ENCODE data around the gene APOF.
"Not testable (repeated sequence)": the region's sequence is repeated elsewhere in the genome, so short reads cannot be mapped to it uniquely, and the experiment has no call there.

APOF gene

DNA sequence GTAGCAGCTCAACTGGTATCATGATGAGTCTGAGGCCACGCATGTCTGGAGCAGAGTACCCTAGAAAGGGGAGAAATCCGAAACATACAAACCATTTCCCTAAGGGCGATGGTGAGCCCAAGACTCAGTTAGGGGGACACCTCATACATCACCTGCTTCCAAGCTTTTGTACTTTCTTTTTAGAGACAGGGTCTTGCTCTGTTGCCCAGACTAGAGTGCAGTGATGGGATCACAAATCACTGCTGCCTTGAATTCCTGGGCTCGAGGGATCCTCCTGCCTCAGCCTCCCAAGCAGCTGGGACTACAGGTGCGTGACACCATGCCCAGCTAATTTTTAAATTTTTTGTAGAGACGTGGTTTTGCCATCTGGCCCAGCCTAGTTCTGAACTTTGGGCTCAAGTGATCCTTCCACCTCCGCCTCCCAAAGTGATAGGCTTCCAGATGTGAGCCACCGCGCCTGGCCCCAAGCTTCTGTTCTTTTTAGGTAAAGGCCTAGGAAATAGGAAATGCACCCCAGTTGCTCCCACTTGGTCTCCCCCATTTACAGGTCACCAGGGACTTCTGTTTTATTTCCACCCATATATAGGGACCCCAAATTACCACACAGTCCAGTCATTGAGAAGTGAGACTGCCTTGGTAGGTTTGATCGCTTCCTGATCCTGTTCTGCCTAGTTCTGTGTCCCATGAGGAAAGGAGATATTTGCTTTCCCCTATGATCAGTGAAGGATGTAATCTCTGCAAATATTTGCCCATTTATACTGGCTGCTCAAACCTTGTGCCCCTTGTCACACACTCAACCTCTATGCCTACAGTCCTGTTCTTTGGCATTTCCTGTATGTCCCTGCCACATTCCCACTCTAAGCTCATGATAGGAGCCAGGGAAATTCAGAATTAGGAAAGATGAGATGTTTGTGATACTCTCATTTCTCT is at the start of gene APOF:
TSS of gene APOF (minus strand) at position 728 of the 930 bp plus-strand sequence. CDS start at position 616, 112 bp downstream.
- no peak for DNase-seq (ENCODE audit: low read depth)

GRCh38 chr12:56411781-56412639 is 49.4 kb upstream of the APOF start:
- DNase-seq (ENCODE audit: low read depth), result no peak

- no peak for DNase-seq (ENCODE audit: low read depth)
These were observed 48.1 kb upstream of the APOF start for GRCh38 chr12:56410768-56411167.

- DNase-seq (ENCODE audit: low read depth), result no peak
These were observed 46.3 kb upstream of the APOF start for GRCh38 chr12:56408799-56409417.

DNA sequence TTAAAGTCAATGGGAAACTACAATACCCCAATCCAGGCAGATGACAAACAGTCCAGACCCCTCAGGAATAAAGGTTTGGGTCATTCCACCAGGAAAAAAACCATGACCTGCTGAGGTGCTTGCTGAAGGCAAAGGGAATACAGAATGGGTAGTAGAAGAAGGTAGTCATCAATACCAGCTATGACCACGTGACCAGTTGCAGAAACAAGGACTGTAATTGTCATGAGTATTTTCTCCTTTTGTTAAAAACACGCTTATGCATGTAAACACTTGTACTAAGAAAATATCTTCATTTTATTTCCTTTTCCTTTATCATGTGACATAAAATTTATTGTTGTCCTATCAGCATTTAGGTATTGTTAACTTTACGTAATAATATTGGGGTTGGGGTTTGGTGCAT is 41.6 kb upstream of the APOF start:
- DNase-seq (ENCODE audit: low read depth), result not testable (repeated sequence)

DNA sequence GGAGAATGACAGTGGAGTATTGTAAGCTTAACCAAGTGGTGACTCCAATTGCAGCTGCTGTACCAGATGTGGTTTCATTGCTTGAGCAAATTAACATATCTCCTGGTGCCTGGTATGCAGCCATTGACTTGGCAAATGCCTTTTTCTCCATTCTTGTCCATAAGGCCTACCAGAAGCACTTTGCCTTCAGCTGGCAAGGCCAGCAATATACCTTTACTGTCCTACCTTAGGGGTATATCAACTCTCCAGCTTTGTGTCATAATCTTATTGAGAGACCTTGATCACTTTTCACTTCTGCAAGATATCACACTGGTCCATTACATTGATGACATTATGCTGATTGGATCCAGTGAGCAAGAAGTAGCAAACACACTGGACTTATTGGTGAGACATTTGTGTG is 39.0 kb upstream of the APOF start:
- DNase-seq (ENCODE audit: low read depth), result not testable (repeated sequence)

DNA sequence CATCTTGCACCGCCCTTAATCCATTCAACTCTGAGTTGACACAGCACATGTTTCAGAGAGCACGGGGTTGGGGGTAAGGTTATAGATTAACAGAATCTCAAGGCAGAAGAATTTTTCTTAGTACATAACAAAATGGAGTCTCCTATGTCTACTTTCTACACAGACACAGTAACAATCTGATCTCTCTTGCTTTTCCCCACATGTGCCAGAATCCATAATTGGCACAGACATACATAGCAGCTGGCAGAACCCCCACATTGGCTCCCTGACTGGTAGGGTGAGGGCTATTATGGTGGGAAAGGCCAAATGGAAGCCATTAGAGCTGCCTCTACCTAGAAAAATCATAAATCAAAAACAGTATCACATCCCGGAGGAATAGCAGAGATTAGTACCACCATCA is 38.5 kb upstream of the APOF start:
- DNase-seq (ENCODE audit: low read depth), result not testable (repeated sequence)

DNA sequence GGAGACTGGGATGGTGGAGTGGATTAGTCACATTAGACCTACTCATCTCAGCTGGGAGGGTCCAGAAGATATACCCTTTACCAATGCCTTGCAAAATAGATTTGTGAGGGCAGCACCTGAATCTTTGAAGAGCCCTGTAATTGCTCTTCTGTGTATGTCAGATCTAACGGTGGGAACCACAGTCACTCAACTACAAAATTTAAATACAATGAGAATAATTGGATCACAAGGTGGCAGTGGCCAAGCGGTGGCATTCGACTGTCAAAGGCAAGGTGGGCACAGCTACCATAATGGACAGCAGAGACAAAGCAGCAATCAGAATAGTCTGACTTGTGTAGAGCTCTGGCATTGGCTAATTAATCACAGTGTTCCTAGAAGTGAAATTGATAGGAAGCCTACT is 36.8 kb upstream of the APOF start:
- not testable (repeated sequence) for DNase-seq (ENCODE audit: low read depth)

DNA sequence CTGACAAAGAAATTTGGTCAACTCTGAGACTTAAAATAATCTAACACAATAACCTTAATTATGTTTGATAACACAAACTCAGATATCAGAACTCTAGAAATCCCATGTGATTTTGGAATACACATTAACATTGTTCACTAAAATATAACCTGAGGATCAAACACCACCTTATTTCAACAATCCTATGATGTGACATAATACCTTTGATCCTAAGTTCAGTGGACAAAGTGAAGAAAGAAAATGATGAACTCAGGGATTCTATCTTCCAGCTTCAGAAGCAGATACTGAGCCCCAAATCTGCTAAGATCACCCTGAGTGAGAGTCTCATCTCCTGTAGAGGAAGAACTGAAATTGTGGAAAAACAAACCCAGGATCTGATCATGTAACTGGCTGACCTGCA is 35.7 kb upstream of the APOF start:
- no peak for DNase-seq (ENCODE audit: low read depth)

DNA sequence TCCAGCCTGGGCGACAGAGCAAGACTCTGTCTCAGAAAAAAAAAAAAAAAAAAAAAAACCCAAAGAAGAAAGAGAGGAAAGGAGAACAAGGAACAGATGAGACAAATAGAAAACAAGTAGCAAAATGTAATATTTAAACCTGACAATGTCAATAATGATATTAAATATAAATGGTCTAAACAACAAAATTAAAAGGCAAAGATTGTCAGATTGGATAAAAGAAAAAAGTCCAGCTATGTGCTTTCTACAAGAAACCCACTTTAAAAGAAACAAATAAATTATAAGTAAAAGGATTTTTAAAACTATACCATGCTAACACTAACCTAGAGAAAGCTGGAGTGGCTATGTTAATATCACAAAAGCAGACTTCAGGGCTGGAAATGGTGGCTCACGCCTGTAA is 29.7 kb upstream of the APOF start:
- no peak for DNase-seq (ENCODE audit: low read depth)

DNA sequence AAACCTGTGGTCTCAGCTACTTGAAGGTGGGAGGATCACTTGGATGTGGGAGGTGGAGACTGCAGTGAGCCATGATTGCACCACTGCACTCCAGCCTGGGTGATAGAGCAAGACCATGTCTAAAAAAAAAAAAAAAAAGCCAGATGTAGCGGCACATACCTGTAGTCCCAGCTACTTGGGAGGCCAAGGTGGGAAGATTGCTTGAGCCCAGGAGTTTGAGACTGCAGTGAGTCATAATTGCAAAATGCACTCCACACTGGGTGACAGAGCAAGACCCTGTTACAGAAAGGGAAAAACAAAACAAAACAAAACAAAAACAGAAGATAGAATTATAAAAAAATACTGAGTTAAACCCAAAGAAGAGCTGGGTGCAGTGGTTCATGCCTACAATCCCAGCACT is 29.1 kb upstream of the APOF start:
- no peak for DNase-seq (ENCODE audit: low read depth)

DNA sequence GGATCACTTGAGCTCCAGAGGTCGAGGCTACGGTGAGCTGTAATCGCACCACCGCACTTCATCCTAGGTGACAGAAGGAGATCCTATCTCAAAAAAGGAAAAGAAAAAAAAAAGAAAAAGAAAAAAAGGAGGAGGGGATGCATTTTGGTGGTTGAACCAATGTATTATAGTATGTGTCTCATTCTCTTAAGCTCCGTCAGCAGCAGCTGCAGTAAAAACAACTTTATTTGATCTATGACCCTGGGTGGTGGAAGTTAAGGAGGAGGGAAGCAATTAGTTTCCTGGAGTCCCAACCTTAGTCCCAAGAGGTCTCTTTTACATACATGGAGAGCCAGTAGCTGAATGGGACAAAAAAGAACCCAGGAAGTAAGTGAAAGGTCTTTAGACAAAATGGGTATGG is 26.8 kb upstream of the APOF start:
- no peak for DNase-seq (ENCODE audit: low read depth)

DNA sequence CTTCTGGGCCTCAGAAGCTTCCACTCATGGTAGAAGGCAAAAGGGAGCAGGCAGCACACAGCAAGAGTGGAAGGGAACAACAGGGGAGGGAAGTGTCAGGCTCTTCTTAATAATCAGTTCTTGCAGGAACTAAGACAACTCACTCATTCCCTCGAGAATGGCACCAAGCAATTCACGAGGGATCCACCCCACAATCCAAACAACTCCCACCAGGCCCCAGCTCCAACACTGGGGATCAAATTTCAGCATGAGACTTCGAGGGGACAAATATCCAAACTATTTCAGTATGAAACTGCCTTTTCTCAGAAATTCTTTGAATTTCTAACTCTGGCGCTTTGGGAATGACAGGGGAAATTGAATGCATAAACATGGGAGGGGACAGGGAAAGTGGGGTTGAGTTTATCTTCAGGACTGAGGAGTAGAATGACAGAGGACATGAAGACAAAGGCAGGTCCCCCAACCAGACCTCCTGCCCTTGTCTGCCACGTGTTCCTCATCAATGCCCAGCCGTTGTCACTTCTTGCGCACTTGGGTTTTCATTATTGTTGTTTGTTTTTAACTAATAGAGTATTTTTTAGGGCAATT is 24.6 kb upstream of the APOF start:
- DNase-seq (ENCODE audit: low read depth), result no peak

- no peak for DNase-seq (ENCODE audit: low read depth)
These were observed 23.2 kb upstream of the APOF start for GRCh38 chr12:56385873-56386272.

DNA sequence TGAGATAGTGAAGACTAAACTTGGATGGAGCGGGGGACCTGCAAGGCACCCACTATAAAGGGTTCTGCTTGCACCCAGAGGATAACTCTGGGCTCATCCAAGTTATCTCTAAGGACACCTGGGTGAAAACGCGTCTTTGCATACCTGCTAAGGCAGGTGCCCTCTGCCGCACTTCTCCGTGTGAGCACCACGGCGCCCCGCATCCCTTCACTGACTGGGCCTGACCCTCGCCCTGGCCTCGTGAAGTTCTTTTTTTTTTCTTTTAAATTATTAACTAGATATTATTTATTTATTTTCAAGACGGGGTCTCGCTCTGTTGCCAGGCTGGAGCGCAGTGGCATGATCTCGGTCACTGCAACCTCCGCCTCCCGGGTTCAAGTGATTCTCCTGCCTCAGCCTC is 20.0 kb upstream of the APOF start:
- DNase-seq (ENCODE audit: low read depth), result no peak

DNA sequence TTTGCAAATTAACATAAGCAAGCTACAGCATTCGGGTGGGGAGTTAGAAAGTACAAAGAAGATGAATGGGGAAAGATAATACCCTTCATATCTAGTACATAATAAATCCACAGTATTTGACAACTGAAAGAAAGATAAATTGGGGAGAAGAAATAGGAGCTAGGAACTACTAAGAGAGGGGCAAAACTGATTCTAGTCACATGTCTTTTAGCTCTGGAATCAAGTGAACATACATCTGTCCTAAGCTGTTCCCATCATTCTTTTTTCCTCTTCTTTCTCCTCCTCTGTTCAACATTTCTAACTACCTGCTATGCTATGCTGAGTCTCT is 15.3 kb upstream of the APOF start:
- no peak for DNase-seq (ENCODE audit: low read depth)

- no peak for DNase-seq (ENCODE audit: low read depth)
These were observed 14.8 kb upstream of the APOF start for GRCh38 chr12:56377310-56377988.

- no peak for DNase-seq (ENCODE audit: low read depth)
These were observed 13.2 kb upstream of the APOF start for GRCh38 chr12:56375598-56376434.

DNA sequence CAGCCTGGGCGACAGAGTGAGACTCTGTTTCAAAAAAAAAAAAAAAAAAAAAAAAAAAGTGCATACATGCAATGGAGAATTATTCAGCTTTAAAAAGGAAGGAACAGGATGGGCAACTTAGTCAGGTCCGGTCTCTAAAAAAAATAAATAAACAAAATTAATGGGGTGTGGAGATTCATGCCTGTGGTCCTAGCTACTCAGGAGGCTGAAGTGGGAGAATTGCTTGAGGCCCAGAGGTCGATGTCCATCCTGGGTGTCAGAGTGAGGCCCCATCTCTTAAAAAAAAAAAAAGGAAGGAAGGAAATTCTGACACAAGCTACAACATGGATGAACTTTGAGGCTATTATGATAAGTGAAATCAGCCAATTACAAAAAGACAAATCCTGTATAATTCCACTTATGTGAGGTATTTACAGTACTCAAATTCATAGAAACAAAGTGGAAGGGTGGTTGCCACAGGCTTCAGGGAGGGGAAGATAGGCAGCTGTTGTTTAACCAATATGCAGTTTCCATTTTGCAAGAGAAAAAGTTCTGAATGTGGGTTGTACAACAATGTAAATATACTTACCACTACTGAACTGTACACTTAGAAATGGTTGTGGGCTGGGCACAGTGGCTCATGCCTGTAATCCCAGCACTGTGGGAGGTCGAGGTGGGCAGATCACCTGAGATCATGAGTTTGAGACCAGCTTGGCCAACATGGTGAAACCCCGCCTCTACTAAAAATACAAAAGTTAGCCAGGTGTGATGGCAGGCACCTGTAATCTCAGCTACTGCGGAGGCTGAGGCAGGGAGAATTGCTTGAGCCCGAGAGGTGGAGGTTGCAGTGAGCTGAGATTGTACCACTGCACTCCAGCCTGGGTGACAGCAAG is 12.3 kb upstream of the APOF start:
- DNase-seq (ENCODE audit: low read depth), result no peak

- DNase-seq (ENCODE audit: low read depth), result no peak
These were observed 10.9 kb upstream of the APOF start for GRCh38 chr12:56373515-56373914.
